HEK293 (cell line): ENCODE data around the gene EEF1A2.
A peak's percentile ranks its signal among the peaks of the same experiment; 100 is the strongest.

ENCODE experiments used
- CTCF ChIA-PET: fragments of 350-600 bp; formaldehyde crosslinking; extraction: SDS; loops from one replicate; lab custom pipeline; 2021; ENCODE audit warnings: antibody characterized with exemption; lab: Yijun Ruan, JAX
- POLR2A ChIA-PET: fragments of 300-600 bp; formaldehyde crosslinking; extraction: SDS; loops from one replicate; lab custom pipeline; 2020; ENCODE audit warnings: antibody characterized with exemption, inconsistent platforms; lab: Yijun Ruan, JAX
- H3K27ac ChIP-seq: fragments of 200-500 bp; sonication (Bioruptor generic); 2 replicates; pipeline ENCODE4 v1.5.1; 2014; ENCODE audit warnings: low read depth, low read length, control low read depth, inconsistent platforms; ENCODE audit errors: extremely low read depth
- H3K36me3 ChIP-seq, 2 experiments: fragments of 200-500 bp in 1 of 2; sonication (Bioruptor generic) in 1 of 2; 1 replicate in 1 of 2; 2 replicates in 1 of 2; pipeline ENCODE4 v1.5.1; 2014 to 2017; ENCODE audit warnings: inconsistent platforms in 2 of 2, low read length in 2 of 2; ENCODE audit not compliant: control insufficient read depth in 2 of 2, insufficient read depth in 1 of 2
- H3K4me1 ChIP-seq: fragments of 200-500 bp; sonication (Bioruptor generic); 2 replicates; pipeline ENCODE4 v1.5.1; 2014; ENCODE audit warnings: mild to moderate bottlenecking, low read length, inconsistent platforms; ENCODE audit not compliant: control insufficient read depth, insufficient read depth
- H3K4me3 ChIP-seq: 2 replicates; pipeline ENCODE4 v1.5.1; 2011; ENCODE audit warnings: low read depth, mild to moderate bottlenecking, control low read depth, low read length, moderate library complexity
- H3K9me3 ChIP-seq: fragments of 200-500 bp; sonication (Bioruptor generic); 2 replicates; pipeline ENCODE4 v1.5.1; 2014; ENCODE audit warnings: low read depth, low read length, inconsistent platforms; ENCODE audit not compliant: control insufficient read depth, insufficient read depth
- GLIS1 ChIP-seq: fragments of 450-650 bp; formaldehyde crosslinking; IDR thresholded peaks from 2 replicates; pipeline ENCODE4 v1.5.1; 2016; ENCODE audit warnings: missing biosample characterization, missing genetic modification characterization
- HIC1 ChIP-seq: fragments of 450-650 bp; formaldehyde crosslinking; IDR thresholded peaks from 2 replicates; pipeline ENCODE4 v1.5.1; 2016; ENCODE audit warnings: missing biosample characterization, missing genetic modification characterization
- KLF1 ChIP-seq: fragments of 450-650 bp; formaldehyde crosslinking; IDR thresholded peaks from 2 replicates; pipeline ENCODE4 v1.5.1; 2016; ENCODE audit warnings: missing biosample characterization, missing genetic modification characterization
- PATZ1 ChIP-seq: fragments of 450-650 bp; formaldehyde crosslinking; IDR thresholded peaks from 2 replicates; pipeline ENCODE4 v1.5.1; 2016; ENCODE audit warnings: missing biosample characterization, missing genetic modification characterization
- PRDM6 ChIP-seq: fragments of 450-650 bp; formaldehyde crosslinking; IDR thresholded peaks from 2 replicates; pipeline ENCODE4 v1.5.1; 2017; ENCODE audit warnings: missing biosample characterization, missing genetic modification characterization
- SCRT2 ChIP-seq: fragments of 450-650 bp; formaldehyde crosslinking; IDR thresholded peaks from 2 replicates; pipeline ENCODE4 v1.5.1; 2016; ENCODE audit warnings: missing biosample characterization, missing genetic modification characterization
- YY2 ChIP-seq: fragments of 450-650 bp; formaldehyde crosslinking; IDR thresholded peaks from 2 replicates; pipeline ENCODE4 v1.5.1; 2016; ENCODE audit warnings: missing biosample characterization, missing genetic modification characterization
- ZBTB20 ChIP-seq: fragments of 450-650 bp; formaldehyde crosslinking; IDR thresholded peaks from 2 replicates; pipeline ENCODE4 v1.5.1; 2016; ENCODE audit warnings: missing biosample characterization, missing genetic modification characterization
- ZBTB8A ChIP-seq: fragments of 450-650 bp; formaldehyde crosslinking; IDR thresholded peaks from 2 replicates; pipeline ENCODE4 v1.5.1; 2016; ENCODE audit warnings: missing biosample characterization, missing genetic modification characterization
- ZEB2 ChIP-seq: fragments of 450-650 bp; formaldehyde crosslinking; IDR thresholded peaks from 2 replicates; pipeline ENCODE4 v1.5.1; 2016; ENCODE audit warnings: missing biosample characterization, missing genetic modification characterization
- ZNF121 ChIP-seq: fragments of 450-650 bp; formaldehyde crosslinking; IDR thresholded peaks from 2 replicates; pipeline ENCODE4 v1.5.1; 2016; ENCODE audit warnings: missing biosample characterization, missing genetic modification characterization
- ZNF157 ChIP-seq: fragments of 450-650 bp; formaldehyde crosslinking; IDR thresholded peaks from 2 replicates; pipeline ENCODE4 v1.5.1; 2016; ENCODE audit warnings: missing biosample characterization, missing genetic modification characterization
- ZNF221 ChIP-seq: fragments of 450-650 bp; formaldehyde crosslinking; IDR thresholded peaks from 2 replicates; pipeline ENCODE4 v1.5.1; 2017; ENCODE audit warnings: missing biosample characterization, missing genetic modification characterization, borderline replicate concordance
- ZNF324 ChIP-seq: fragments of 450-650 bp; formaldehyde crosslinking; IDR thresholded peaks from 2 replicates; pipeline ENCODE4 v1.5.1; 2016; ENCODE audit warnings: missing biosample characterization, missing genetic modification characterization
- ZNF335 ChIP-seq: fragments of 450-650 bp; formaldehyde crosslinking; conservative IDR thresholded peaks from 2 replicates; pipeline ENCODE4 v1.5.1; 2016; ENCODE audit warnings: missing biosample characterization, missing genetic modification characterization
- ZNF398 ChIP-seq: fragments of 450-650 bp; formaldehyde crosslinking; IDR thresholded peaks from 2 replicates; pipeline ENCODE4 v1.5.1; 2017; ENCODE audit warnings: missing biosample characterization, missing genetic modification characterization
- ZNF610 ChIP-seq: fragments of 450-650 bp; formaldehyde crosslinking; IDR thresholded peaks from 2 replicates; pipeline ENCODE4 v1.5.1; 2016; ENCODE audit warnings: missing biosample characterization, missing genetic modification characterization, borderline replicate concordance
- ZNF623 ChIP-seq: fragments of 450-650 bp; formaldehyde crosslinking; IDR thresholded peaks from 2 replicates; pipeline ENCODE4 v1.5.1; 2016; ENCODE audit warnings: missing biosample characterization, missing genetic modification characterization
- ZNF629 ChIP-seq: fragments of 450-650 bp; formaldehyde crosslinking; IDR thresholded peaks from 2 replicates; pipeline ENCODE4 v1.5.1; 2017; ENCODE audit warnings: missing biosample characterization, missing genetic modification characterization
- ZNF707 ChIP-seq: fragments of 450-650 bp; formaldehyde crosslinking; IDR thresholded peaks from 2 replicates; pipeline ENCODE4 v1.5.1; 2016; ENCODE audit warnings: missing biosample characterization, missing genetic modification characterization
- ZNF76 ChIP-seq: fragments of 450-650 bp; formaldehyde crosslinking; IDR thresholded peaks from 2 replicates; pipeline ENCODE4; 2016; ENCODE audit warnings: low read depth, missing biosample characterization, missing genetic modification characterization, borderline replicate concordance
- ZNF837 ChIP-seq: fragments of 450-650 bp; formaldehyde crosslinking; IDR thresholded peaks from 2 replicates; pipeline ENCODE4 v1.5.1; 2016; ENCODE audit warnings: missing biosample characterization, missing genetic modification characterization
- ZSCAN16 ChIP-seq: fragments of 450-650 bp; formaldehyde crosslinking; IDR thresholded peaks from 2 replicates; pipeline ENCODE4 v1.5.1; 2016; ENCODE audit warnings: missing biosample characterization, missing genetic modification characterization

EEF1A2 gene

GRCh38 chr20:63441136-63442099 lies 57.5 kb downstream of the EEF1A2 start:
- POLR2A ChIA-PET, result interaction anchor here (0.5 kb wide), 1 partner anchor 320 kb away, joined by 3 read pairs; no protein-coding TSS in a partner anchor

More at GRCh38 chr20:63441136-63442099, 57.5 kb downstream of the EEF1A2 start:
- Histone ChIP-seq H3K4me3 (no peak overlapping the region), H3K4me1 (peaks cover 10% of the 10 kb centered on the region), H3K9me3 (no peaks in the 10 kb centered on the region), H3K27ac (peak overlapping the region; percentile 41; the same call in 1 of the 2 replicates), H3K36me3 (no peaks in the 10 kb centered on the region)
- no peak for TF ChIP-seq ZNF610 (tag by site-specific recombination)
- TF ChIP-seq ZNF324 (tag by site-specific recombination), result no peak
- TF ChIP-seq ZNF623 (tag by site-specific recombination), result no peak
- 0 out of 2 replicates have a peak, but pooled peaks have one; percentile 23 for TF ChIP-seq PATZ1
- TF ChIP-seq KLF1 (tag by site-specific recombination), result peak; percentile 82
- peak; percentile 21; the same call in 1 of the 2 replicates for TF ChIP-seq ZBTB20 (tag by site-specific recombination)
- TF ChIP-seq YY2 (tag by site-specific recombination), result no peak
- no peak for TF ChIP-seq ZNF335
- TF ChIP-seq ZNF121 (tag by site-specific recombination), result no peak
- no peak for TF ChIP-seq ZNF157 (tag by site-specific recombination)
- no peak for TF ChIP-seq ZNF837 (tag by site-specific recombination)
- no peak for TF ChIP-seq HIC1 (tag by site-specific recombination)
- TF ChIP-seq ZSCAN16, result no peak
- no peak for TF ChIP-seq ZNF76 (tag by site-specific recombination)
- TF ChIP-seq SCRT2 (tag by site-specific recombination), result no peak
- no peak for TF ChIP-seq ZNF221 (tag by site-specific recombination)
- TF ChIP-seq ZEB2 (tag by site-specific recombination), result no peak
- no peak for TF ChIP-seq PRDM6 (tag by site-specific recombination)
- no peak for TF ChIP-seq ZNF398
- TF ChIP-seq GLIS1 (tag by site-specific recombination), result peak; percentile 48
- no peak for TF ChIP-seq ZBTB8A (tag by site-specific recombination)
- TF ChIP-seq ZNF629, result no peak
- no peak for TF ChIP-seq ZNF707 (tag by site-specific recombination)
- CTCF ChIA-PET, result interaction anchor here (0.6 to 1.0 kb wide), 11 partner anchors 16 to 992 kb away, joined by 3 to 6 read pairs (median 3); partner anchors contain the start of gene PTK6
